K562 (cell line): ENCODE measurements around the gene NAGLU. TPM values are rescaled to one million over a fixed set of nuclear protein-coding genes. Genes with fewer than 3 reads are reported as not detected.

ENCODE experiments used
- CHD2 ChIP-seq: IDR thresholded peaks from 2 replicates; pipeline ENCODE4 v1.6.1; 2011; ENCODE audit warnings: low read depth, low read length
- CHD4 ChIP-seq: fragments of 200-600 bp; sonication (generic); IDR thresholded peaks from 3 replicates; pipeline ENCODE4 v1.6.1; 2012; ENCODE audit warnings: low read depth, mild to moderate bottlenecking, mixed read lengths, low read length, inconsistent platforms; ENCODE audit not compliant: insufficient read depth, insufficient replicate concordance, poor library complexity, severe bottlenecking
- ELF1 ChIP-seq: fragments of 200-800 bp; sonication (Bioruptor generic); IDR thresholded peaks from 2 replicates; pipeline ENCODE4 v1.6.1; 2016; ENCODE audit warnings: missing genetic modification characterization, missing compliant biosample characterization
- GATAD2A ChIP-seq: fragments of 450-650 bp; IDR thresholded peaks from 2 replicates; pipeline ENCODE4 v1.6.1; 2017
- HDAC8 ChIP-seq: fragments of 450-650 bp; IDR thresholded peaks from 2 replicates; pipeline ENCODE4 v1.6.1; 2016; ENCODE audit warnings: mild to moderate bottlenecking, missing genetic modification characterization, moderate library complexity, missing compliant biosample characterization
- MBD2 ChIP-seq: sonication (generic); IDR thresholded peaks from 2 replicates; pipeline ENCODE4 v1.6.1; 2016; ENCODE audit warnings: low read depth, borderline replicate concordance
- NFIX ChIP-seq: fragments of 250-450 bp; sonication (Bioruptor Pico); IDR thresholded peaks from 2 replicates; pipeline ENCODE4 v1.4.0; 2020; ENCODE audit warnings: low read depth, mild to moderate bottlenecking, moderate library complexity
- PML ChIP-seq: IDR thresholded peaks from 2 replicates; pipeline ENCODE4 v1.6.1; 2012; ENCODE audit warnings: low read length, inconsistent platforms
- SRSF3 ChIP-seq: fragments of 200-400 bp; formaldehyde crosslinking; IDR thresholded peaks from 2 replicates; pipeline ENCODE4 v1.6.1; 2016; ENCODE audit warnings: mild to moderate bottlenecking, low read length, moderate library complexity; ENCODE audit not compliant: insufficient read depth
- ZKSCAN3 ChIP-seq: fragments of 250-450 bp; sonication (Bioruptor Pico); IDR thresholded peaks from 2 replicates; pipeline ENCODE4 v1.4.0; 2020
- ZNF41 ChIP-seq: fragments of 250-450 bp; sonication (Bioruptor Pico); conservative IDR thresholded peaks from 2 replicates; pipeline ENCODE4 v1.4.0; 2020; ENCODE audit warnings: mild to moderate bottlenecking
- ZNF785 ChIP-seq: fragments of 250-450 bp; sonication (Bioruptor Pico); IDR thresholded peaks from 2 replicates; pipeline ENCODE4 v1.4.0; 2020; ENCODE audit warnings: mild to moderate bottlenecking
- polyA plus RNA-seq, 8 experiments: library from polyadenylated mRNA; depleted of rRNA in 4 of 8; stranded (reverse) in 5 of 8; unstranded in 3 of 8; fragments of >200 nt; fragmentation: Nextera tagmentation in 2 of 8; fragmentation: Illumina TruSeq in 1 of 8; extraction: Ambion mirVana in 2 of 8; extraction: Trizol in 1 of 8; gene quantifications; 2 replicates each; pipeline versions ENCODE4 v1.2.1 to v1.2.3, GENCODE V29; 2011 to 2014; ENCODE audit warnings: inconsistent platforms in 1 of 8, missing spikeins in 1 of 8
- total RNA-seq, 7 experiments: library from RNA; depleted of rRNA in 6 of 7; stranded (reverse); fragments of >200 nt in 6 of 7; fragmentation: Illumina TruSeq in 2 of 7; extraction: Trizol in 2 of 7; gene quantifications; 2 replicates each; pipeline versions ENCODE4 v1.2.1 to v1.2.3, GENCODE V29; 2011 to 2021; ENCODE audit warnings: low replicate concordance in 1 of 7
- TF ChIP-seq, protein P1 (sequence below), 2 experiments: fragments of 450-650 bp; conservative IDR thresholded peaks; 2 replicates each; pipeline ENCODE4 v1.6.1; 2017; ENCODE audit warnings: mild to moderate bottlenecking in 2 of 2, moderate library complexity in 2 of 2
- TF ChIP-seq, protein P2 (sequence below): sonication (generic); formaldehyde crosslinking; IDR thresholded peaks from 2 replicates; pipeline ENCODE4 v1.9.0; 2022; ENCODE audit warnings: mild to moderate bottlenecking, missing genetic modification reagents
- TF ChIP-seq, protein P3 (sequence below), 2 experiments: fragments of 450-650 bp in 1 of 2; sonication (generic) in 1 of 2; formaldehyde crosslinking in 1 of 2; IDR thresholded peaks; 2 replicates each; pipeline versions ENCODE4 v1.7.1 to v1.9.0; 2016 to 2022; ENCODE audit warnings: inconsistent platforms in 1 of 2, mild to moderate bottlenecking in 1 of 2, missing genetic modification reagents in 1 of 2

The NAGLU gene
- total and polyA plus RNA-seq, 9 of the 15 experiments (the other 6 are each of a cell fraction or from before 2014, with no cell fraction given): 0.04 to 21.5 (median 8.5) TPM

DNA sequence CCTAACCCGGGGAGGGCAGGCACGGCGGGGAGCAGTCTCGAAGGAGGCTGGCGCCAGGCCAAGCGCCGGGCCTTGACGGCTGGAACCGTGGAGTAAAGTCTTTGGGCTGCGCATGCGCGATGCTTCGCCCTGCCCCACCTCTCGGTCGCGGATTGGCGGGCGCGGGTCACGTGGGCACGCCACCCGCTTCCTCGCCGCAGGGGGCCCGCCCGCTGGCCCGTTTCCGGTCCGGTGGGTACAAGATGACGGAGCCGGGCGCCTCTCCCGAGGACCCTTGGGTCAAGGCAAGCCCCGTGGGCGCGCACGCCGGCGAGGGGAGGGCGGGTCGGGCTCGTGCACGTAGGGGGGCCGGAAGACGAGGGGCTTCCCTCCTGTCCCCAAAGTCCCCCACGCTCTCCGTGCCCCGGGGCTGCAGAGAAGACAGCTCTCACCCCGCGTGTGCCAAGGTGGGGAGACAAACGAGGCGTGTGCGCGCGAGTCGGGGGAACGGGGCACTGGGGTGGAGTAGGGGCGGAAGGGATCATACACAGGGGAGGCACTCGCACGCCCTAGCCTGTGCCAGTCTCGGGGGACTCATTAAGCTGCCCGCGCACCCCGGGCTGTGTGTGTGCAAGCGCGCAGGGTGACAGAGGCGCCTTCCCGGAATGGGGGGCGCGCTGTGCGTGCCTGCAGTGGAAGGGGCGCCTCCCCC, 31.0 kb downstream of the NAGLU start, which contains the start of gene MLX (continued):
- TF ChIP-seq, protein P1, sequence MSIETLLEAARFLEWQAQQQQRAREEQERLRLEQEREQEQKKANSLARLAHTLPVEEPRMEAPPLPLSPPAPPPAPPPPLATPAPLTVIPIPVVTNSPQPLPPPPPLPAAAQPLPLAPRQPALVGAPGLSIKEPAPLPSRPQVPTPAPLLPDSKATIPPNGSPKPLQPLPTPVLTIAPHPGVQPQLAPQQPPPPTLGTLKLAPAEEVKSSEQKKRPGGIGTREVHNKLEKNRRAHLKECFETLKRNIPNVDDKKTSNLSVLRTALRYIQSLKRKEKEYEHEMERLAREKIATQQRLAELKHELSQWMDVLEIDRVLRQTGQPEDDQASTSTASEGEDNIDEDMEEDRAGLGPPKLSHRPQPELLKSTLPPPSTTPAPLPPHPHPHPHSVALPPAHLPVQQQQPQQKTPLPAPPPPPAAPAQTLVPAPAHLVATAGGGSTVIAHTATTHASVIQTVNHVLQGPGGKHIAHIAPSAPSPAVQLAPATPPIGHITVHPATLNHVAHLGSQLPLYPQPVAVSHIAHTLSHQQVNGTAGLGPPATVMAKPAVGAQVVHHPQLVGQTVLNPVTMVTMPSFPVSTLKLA (conservative IDR thresholded peaks at IDR 0.05): peak; percentile 88 to 93
- TF ChIP-seq SRSF3 (peak; percentile 40; the same call in 1 of the 2 replicates), ZNF41 (CRISPR knock-in tag) (no peak), MBD2 (peak; percentile 39; the same call in 1 of the 2 replicates), CHD2 (peak; percentile 43; the same call in 1 of the 2 replicates), CHD4 (no peak), ELF1 (peak; percentile 77), HDAC8 (tag) (0 out of 2 replicates have a peak, but pooled peaks have one; percentile 7), GATAD2A (no peak), ZKSCAN3 (no peak), NFIX (CRISPR knock-in tag) (peak; percentile 60), ZNF785 (CRISPR knock-in tag) (no peak), PML (peak; percentile 32; the same call in 1 of the 2 replicates)
- TF ChIP-seq, protein P2, sequence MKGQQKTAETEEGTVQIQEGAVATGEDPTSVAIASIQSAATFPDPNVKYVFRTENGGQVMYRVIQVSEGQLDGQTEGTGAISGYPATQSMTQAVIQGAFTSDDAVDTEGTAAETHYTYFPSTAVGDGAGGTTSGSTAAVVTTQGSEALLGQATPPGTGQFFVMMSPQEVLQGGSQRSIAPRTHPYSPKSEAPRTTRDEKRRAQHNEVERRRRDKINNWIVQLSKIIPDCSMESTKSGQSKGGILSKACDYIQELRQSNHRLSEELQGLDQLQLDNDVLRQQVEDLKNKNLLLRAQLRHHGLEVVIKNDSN (CRISPR knock-in tag): peak; percentile 99
- TF ChIP-seq, protein P3, sequence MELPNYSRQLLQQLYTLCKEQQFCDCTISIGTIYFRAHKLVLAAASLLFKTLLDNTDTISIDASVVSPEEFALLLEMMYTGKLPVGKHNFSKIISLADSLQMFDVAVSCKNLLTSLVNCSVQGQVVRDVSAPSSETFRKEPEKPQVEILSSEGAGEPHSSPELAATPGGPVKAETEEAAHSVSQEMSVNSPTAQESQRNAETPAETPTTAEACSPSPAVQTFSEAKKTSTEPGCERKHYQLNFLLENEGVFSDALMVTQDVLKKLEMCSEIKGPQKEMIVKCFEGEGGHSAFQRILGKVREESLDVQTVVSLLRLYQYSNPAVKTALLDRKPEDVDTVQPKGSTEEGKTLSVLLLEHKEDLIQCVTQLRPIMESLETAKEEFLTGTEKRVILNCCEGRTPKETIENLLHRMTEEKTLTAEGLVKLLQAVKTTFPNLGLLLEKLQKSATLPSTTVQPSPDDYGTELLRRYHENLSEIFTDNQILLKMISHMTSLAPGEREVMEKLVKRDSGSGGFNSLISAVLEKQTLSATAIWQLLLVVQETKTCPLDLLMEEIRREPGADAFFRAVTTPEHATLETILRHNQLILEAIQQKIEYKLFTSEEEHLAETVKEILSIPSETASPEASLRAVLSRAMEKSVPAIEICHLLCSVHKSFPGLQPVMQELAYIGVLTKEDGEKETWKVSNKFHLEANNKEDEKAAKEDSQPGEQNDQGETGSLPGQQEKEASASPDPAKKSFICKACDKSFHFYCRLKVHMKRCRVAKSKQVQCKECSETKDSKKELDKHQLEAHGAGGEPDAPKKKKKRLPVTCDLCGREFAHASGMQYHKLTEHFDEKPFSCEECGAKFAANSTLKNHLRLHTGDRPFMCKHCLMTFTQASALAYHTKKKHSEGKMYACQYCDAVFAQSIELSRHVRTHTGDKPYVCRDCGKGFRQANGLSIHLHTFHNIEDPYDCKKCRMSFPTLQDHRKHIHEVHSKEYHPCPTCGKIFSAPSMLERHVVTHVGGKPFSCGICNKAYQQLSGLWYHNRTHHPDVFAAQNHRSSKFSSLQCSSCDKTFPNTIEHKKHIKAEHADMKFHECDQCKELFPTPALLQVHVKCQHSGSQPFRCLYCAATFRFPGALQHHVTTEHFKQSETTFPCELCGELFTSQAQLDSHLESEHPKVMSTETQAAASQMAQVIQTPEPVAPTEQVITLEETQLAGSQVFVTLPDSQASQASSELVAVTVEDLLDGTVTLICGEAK (IDR thresholded peaks at IDR 0.05): peak; percentile 73
- TF ChIP-seq, protein P3 (CRISPR knock-in tag; IDR thresholded peaks at IDR 0.05): no peak
